MM.1S (cell line): Measurements from ENCODE around the gene NCKAP5.

Experiments
- EZH2 ChIP-seq: fragments of 300-600 bp; sonication (generic); optimal IDR thresholded peaks from 2 replicates; pipeline ENCODE3; 2017; ENCODE audit warnings: low read depth, mild to moderate bottlenecking, antibody characterized with exemption, low read length, mixed read lengths
- TF ChIP-seq, protein P1 (sequence below): fragments of 300-600 bp; sonication (generic); IDR thresholded peaks from 2 replicates; pipeline ENCODE4 v1.5.1; 2016; ENCODE audit warnings: antibody characterized with exemption, low read length, mixed read lengths

DNA sequence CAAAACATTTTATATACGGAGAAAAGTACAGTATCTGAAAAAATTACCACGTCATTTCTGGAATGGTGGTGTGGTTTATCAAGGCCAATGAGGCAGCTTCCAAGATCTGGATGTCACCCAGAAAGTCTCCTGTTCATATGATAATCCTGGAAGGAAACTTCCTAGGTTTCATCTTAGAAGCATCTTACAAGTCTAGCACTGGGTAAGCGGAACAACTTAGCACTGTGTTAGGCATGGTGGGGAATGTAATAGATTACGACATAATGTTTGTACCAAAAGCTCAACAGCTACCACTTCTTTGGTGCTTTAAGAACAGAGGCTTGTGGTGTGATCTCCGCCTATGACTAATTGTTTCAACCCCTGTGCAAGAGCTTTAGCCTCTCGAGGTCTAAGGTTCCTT, 835.2 kb downstream of the NCKAP5 start:
- TF ChIP-seq, protein P1, sequence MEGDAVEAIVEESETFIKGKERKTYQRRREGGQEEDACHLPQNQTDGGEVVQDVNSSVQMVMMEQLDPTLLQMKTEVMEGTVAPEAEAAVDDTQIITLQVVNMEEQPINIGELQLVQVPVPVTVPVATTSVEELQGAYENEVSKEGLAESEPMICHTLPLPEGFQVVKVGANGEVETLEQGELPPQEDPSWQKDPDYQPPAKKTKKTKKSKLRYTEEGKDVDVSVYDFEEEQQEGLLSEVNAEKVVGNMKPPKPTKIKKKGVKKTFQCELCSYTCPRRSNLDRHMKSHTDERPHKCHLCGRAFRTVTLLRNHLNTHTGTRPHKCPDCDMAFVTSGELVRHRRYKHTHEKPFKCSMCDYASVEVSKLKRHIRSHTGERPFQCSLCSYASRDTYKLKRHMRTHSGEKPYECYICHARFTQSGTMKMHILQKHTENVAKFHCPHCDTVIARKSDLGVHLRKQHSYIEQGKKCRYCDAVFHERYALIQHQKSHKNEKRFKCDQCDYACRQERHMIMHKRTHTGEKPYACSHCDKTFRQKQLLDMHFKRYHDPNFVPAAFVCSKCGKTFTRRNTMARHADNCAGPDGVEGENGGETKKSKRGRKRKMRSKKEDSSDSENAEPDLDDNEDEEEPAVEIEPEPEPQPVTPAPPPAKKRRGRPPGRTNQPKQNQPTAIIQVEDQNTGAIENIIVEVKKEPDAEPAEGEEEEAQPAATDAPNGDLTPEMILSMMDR = no peak
- TF ChIP-seq EZH2 = no peak
